Prostate gland (tissue), 2 donors: Measurements from ENCODE around the gene FTL. TPM values are rescaled to one million over a fixed set of nuclear protein-coding genes. Genes with fewer than 3 reads are reported as not detected.

ENCODE experiments used
- DNase-seq: peaks from one replicate; pipeline ENCODE4 v3.0.0-alpha.2; 2019; ENCODE audit warnings: low spot score
- H3K27ac ChIP-seq, 2 donors: fragments of 200-600 bp; sonication (generic); 2 replicates each; pipeline ENCODE4 v1.5.1; 2017 to 2019
- H3K27me3 ChIP-seq: fragments of 200-600 bp; sonication (generic); replicated peaks from 2 replicates; pipeline ENCODE4 v1.5.1; 2019; ENCODE audit not compliant: insufficient read depth
- H3K36me3 ChIP-seq, 2 donors: fragments of 200-600 bp; sonication (generic); 1 replicate in 1 of 2; 2 replicates in 1 of 2; pipeline versions ENCODE4 v1.5.1 to v1.8.1; 2017 to 2019
- H3K4me1 ChIP-seq: fragments of 200-600 bp; sonication (generic); replicated peaks from 2 replicates; pipeline ENCODE4 v1.5.1; 2019
- H3K4me3 ChIP-seq, 2 donors: fragments of 200-600 bp; sonication (generic); 2 replicates each; pipeline ENCODE4 v1.5.1; 2017 to 2019
- H3K9me3 ChIP-seq: fragments of 200-600 bp; sonication (generic); 2 replicates; pipeline ENCODE4 v1.5.1; 2017
- CTCF ChIP-seq, 4 experiments: fragments of 200-600 bp in 2 of 4; fragments of 450-650 bp in 2 of 4; sonication (generic) in 2 of 4; IDR thresholded peaks; 1 replicate in 3 of 4; 2 replicates in 1 of 4; pipeline ENCODE4 v1.5.1; 2016 to 2019; ENCODE audit warnings: antibody characterized with exemption in 4 of 4, mild to moderate bottlenecking in 2 of 4, moderate library complexity in 2 of 4
- POLR2A ChIP-seq: fragments of 450-650 bp; IDR thresholded peaks from one replicate; pipeline ENCODE4 v1.6.1; 2016; ENCODE audit warnings: antibody characterized with exemption, mild to moderate bottlenecking
- POLR2AphosphoS5 ChIP-seq: sonication (generic); formaldehyde crosslinking; IDR thresholded peaks from one replicate; pipeline ENCODE4 v1.6.1; 2017; ENCODE audit warnings: antibody characterized with exemption
- WGBS: methylation state at CpG from one replicate; pipeline ENCODE4 v1.1.5; 2018; 5-methylcytosine and 5-hydroxymethylcytosine counted together
- intact Hi-C: fragments of 100-400 bp; cut with DNase I; formaldehyde crosslinking; loops from one replicate; pipeline ENCODE4 v1.14.2; 2022
- total RNA-seq, 2 donors: library from RNA; depleted of rRNA; stranded (reverse); fragments of >200 nt; gene quantifications; one replicate each; pipeline ENCODE4 v1.1.0, GENCODE V29; 2016

FTL gene
- total RNA-seq, 2 donors from 2014 or later = 1,764 to 2,124 TPM

DNA sequence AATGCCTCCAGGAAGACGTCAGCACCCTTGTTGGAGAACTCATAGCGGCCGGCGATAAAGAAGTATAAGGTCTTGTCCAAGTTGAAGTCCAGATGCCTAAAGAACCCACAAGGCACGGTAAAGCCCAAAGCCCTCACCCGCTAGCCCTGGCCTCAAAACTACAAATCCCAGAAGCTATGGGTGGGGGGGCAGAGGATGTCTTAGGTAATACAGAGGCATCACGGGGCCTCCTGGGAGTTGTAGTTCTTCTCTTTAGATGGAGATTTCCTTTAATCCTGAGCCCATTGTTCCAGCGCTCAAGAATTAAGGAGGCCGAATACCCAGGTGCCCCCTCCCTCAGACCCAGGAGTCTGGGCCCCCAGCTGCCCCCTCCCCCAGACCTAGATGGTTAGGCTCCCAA, 17.2 kb downstream of the FTL start:
- H3K9me3 ChIP-seq = no peaks in the 10 kb centered on the region
- DNase-seq = no peak
- H3K4me3 ChIP-seq = no peak overlapping the region
- no peaks in the 10 kb centered on the region for H3K4me1 ChIP-seq
- no peak for TF ChIP-seq CTCF (IDR thresholded peaks at IDR 0.05)
- TF ChIP-seq POLR2AphosphoS5 = no peak
- no peak for TF ChIP-seq POLR2A
- whole genome bisulfite sequencing = 89% methylated on average over 9 of the region's 9 CpGs
- no peak overlapping the region for H3K27ac ChIP-seq
- H3K36me3 ChIP-seq = peaks cover 0 to 4% of the 10 kb centered on the region in 2 donors
- intact Hi-C loops = no loop called here
- no peaks in the 10 kb centered on the region for H3K27me3 ChIP-seq

GRCh38 chr19:48985711-48986110, 20.6 kb downstream of the FTL start:
- Histone ChIP-seq H3K4me1 (peaks cover 2% of the 10 kb centered on the region), H3K27ac (no peak overlapping the region), H3K27me3 (no peaks in the 10 kb centered on the region), H3K36me3 (peaks cover 0 to 4% of the 10 kb centered on the region in 2 donors), H3K9me3 (no peaks in the 10 kb centered on the region), H3K4me3 (no peak overlapping the region)
- DNase-seq = no peak
- intact Hi-C loops = no loop called here
- WGBS = 96% methylated on average over 13 of the region's 13 CpGs
- TF ChIP-seq CTCF (IDR thresholded peaks at IDR 0.05) (no peak), POLR2AphosphoS5 (no peak), POLR2A (no peak)

DNA sequence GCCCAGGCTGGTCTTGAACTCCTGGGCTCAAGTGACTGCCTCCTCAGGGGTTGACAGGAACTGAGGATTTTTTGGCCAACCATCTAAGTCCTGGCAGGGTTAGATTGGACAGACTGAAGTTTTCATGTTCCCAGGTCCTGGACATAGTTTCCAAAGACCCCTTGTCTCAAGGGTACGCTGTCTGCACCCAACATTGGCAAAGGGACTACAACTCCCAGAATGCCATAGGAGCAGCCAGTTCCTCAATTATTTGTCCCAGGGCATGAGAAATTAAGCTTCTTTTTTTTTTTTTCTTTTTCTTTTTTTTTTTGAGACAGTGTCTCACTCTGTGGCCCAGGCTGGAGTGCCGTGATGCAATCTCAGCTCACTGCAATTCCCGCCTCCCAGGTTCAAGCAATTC, 21.1 kb downstream of the FTL start:
- Histone ChIP-seq H3K27me3 (no peaks in the 10 kb centered on the region), H3K4me3 (no peak overlapping the region), H3K27ac (no peak overlapping the region), H3K36me3 (peaks cover 0 to 4% of the 10 kb centered on the region in 2 donors), H3K4me1 (peaks cover 7% of the 10 kb centered on the region), H3K9me3 (no peaks in the 10 kb centered on the region)
- TF ChIP-seq CTCF (IDR thresholded peaks at IDR 0.05) (no peak), POLR2AphosphoS5 (no peak), POLR2A (no peak)
- no peak for DNase-seq
- WGBS = 90% methylated on average over 3 of the region's 3 CpGs
- intact Hi-C loops = no loop called here

- peaks cover 13% of the 10 kb centered on the region for H3K4me1 ChIP-seq
- 86% methylated on average over 7 of the region's 7 CpGs for WGBS
- intact Hi-C loops = no loop called here
Observed at GRCh38 chr19:48987323-48987722, 22.2 kb downstream of the FTL start.

More at GRCh38 chr19:48987323-48987722, 22.2 kb downstream of the FTL start:
- no peak for TF ChIP-seq POLR2A
- TF ChIP-seq POLR2AphosphoS5 = no peak
- no peak for TF ChIP-seq CTCF (IDR thresholded peaks at IDR 0.05)
- no peak overlapping the region for H3K27ac ChIP-seq
- H3K4me3 ChIP-seq = no peak overlapping the region
- H3K27me3 ChIP-seq = no peaks in the 10 kb centered on the region
- H3K9me3 ChIP-seq = no peaks in the 10 kb centered on the region
- no peak for DNase-seq
- peaks cover 0 to 4% of the 10 kb centered on the region in 2 donors for H3K36me3 ChIP-seq
